Caco-2 (cell line): ENCODE results near the gene KYNU. TPM values are rescaled to one million over a fixed set of nuclear protein-coding genes. Genes with fewer than 3 reads are reported as not detected.

ENCODE experiments used
- BruUV-seq: library from RNA; stranded (reverse); fragments of 400-500 nt; replicated peaks from 2 replicates; lab custom pipeline; 2021; lab: Mats Ljungman, UMichigan
- CTCF ChIA-PET: fragments of 300-600 bp; sonication (Branson Sonifier 250); formaldehyde crosslinking; loops from one replicate; lab custom pipeline; 2022; ENCODE audit warnings: antibody characterized with exemption; lab: Charles Lee
- POLR2A ChIA-PET: fragments of 300-600 bp; sonication (Branson Sonifier 250); formaldehyde crosslinking; loops from one replicate; lab custom pipeline; 2022; ENCODE audit warnings: antibody characterized with exemption; lab: Charles Lee
- DNase-seq, 2 experiments: peaks; one replicate each; pipeline versions ENCODE4 v3.0.0 to v3.0.0-alpha.2; 2020 to 2022
- H3K27me3 ChIP-seq: replicated peaks from 2 replicates; pipeline ENCODE4 v1.6.0; 2011; ENCODE audit warnings: low read length; ENCODE audit not compliant: control insufficient read depth, insufficient read depth
- H3K36me3 ChIP-seq: 2 replicates; pipeline ENCODE4 v1.5.1; 2011; ENCODE audit warnings: low read length; ENCODE audit not compliant: control insufficient read depth, insufficient read depth
- H3K4me1 ChIP-seq: fragments of 250-450 bp; sonication (Bioruptor Pico); 2 replicates; pipeline ENCODE4 v1.5.1; 2020; ENCODE audit warnings: mild to moderate bottlenecking
- H3K4me3 ChIP-seq: 2 replicates; pipeline ENCODE4 v1.5.1; 2011; ENCODE audit warnings: low read depth, mild to moderate bottlenecking, control low read depth, low read length
- H3K9me3 ChIP-seq: fragments of 250-450 bp; sonication (Bioruptor Pico); 2 replicates; pipeline ENCODE4 v1.5.1; 2020; ENCODE audit warnings: mild to moderate bottlenecking, moderate library complexity
- H3K27ac Mint-ChIP-seq: one replicate; pipeline ENCODE4 v1.8.0; 2022; ENCODE audit warnings: mixed read lengths; ENCODE audit not compliant: unreplicated experiment
- H3K27me3 Mint-ChIP-seq: one replicate; pipeline ENCODE4 v1.8.0; 2022; ENCODE audit warnings: mixed read lengths; ENCODE audit not compliant: insufficient read depth, unreplicated experiment
- H3K36me3 Mint-ChIP-seq: one replicate; pipeline ENCODE4 v1.8.0; 2022; ENCODE audit warnings: mild to moderate bottlenecking, mixed read lengths; ENCODE audit not compliant: insufficient read depth, unreplicated experiment
- H3K4me1 Mint-ChIP-seq: one replicate; pipeline ENCODE4 v1.8.0; 2022; ENCODE audit warnings: low read depth, mixed read lengths; ENCODE audit not compliant: unreplicated experiment
- H3K4me3 Mint-ChIP-seq: one replicate; pipeline ENCODE4 v1.8.0; 2022; ENCODE audit warnings: mild to moderate bottlenecking, moderate library complexity, mixed read lengths; ENCODE audit not compliant: unreplicated experiment
- H3K9me3 Mint-ChIP-seq: one replicate; pipeline ENCODE4 v1.8.0; 2022; ENCODE audit warnings: mixed read lengths; ENCODE audit not compliant: unreplicated experiment
- CTCF ChIP-seq, 2 experiments: fragments of 200-600 bp in 1 of 2; IDR thresholded peaks; 1 replicate in 1 of 2; 2 replicates in 1 of 2; pipeline versions ENCODE4 v1.5.1 to v1.8.0; 2011 to 2022; ENCODE audit warnings: antibody characterized with exemption in 1 of 2, control low read depth in 1 of 2, inconsistent platforms in 1 of 2, low read depth in 1 of 2, low read length in 1 of 2, mild to moderate bottlenecking in 1 of 2, moderate library complexity in 1 of 2; ENCODE audit not compliant: insufficient read depth in 1 of 2, severe bottlenecking in 1 of 2, unreplicated experiment in 1 of 2
- intact Hi-C: fragments of 100-400 bp; cut with micrococcal nuclease; formaldehyde crosslinking; loops from one replicate; pipeline ENCODE4 v1.10.0; 2022; ENCODE audit not compliant: unreplicated experiment
- total RNA-seq: library from RNA; stranded (reverse); gene quantifications from 2 replicates; pipeline ENCODE4 v1.2.3, GENCODE V29; 2022

Gene KYNU
- total RNA-seq, 1 experiment from 2014 or later, result 4.3 TPM

GRCh38 chr2:142936629-142937028 lies 59.2 kb downstream of the KYNU start:
- BruUV-seq, result no TSS peak
- peaks cover 12% of the 10 kb centered on the region for H3K9me3 Mint-ChIP-seq

GRCh38 chr2:142937347-142937746 lies 59.9 kb downstream of the KYNU start:
- no peaks in the 10 kb centered on the region for H3K27me3 ChIP-seq
- intact Hi-C loops, result no loop called here
- no peak for TF ChIP-seq CTCF (IDR thresholded peaks at IDR 0.05; ENCODE audit: insufficient read depth in 1 of 2, low read depth in 1 of 2, low read length in 1 of 2, severe bottlenecking in 1 of 2, unreplicated experiment in 1 of 2)
- no peaks in the 10 kb centered on the region for H3K36me3 Mint-ChIP-seq
- no peaks in the 10 kb centered on the region for H3K4me1 ChIP-seq
- no peaks in the 10 kb centered on the region for H3K27me3 Mint-ChIP-seq
- H3K27ac Mint-ChIP-seq, result no peak overlapping the region
- no peaks in the 10 kb centered on the region for H3K36me3 ChIP-seq
- no peaks in the 10 kb centered on the region for H3K9me3 ChIP-seq
- BruUV-seq, result no TSS peak
- POLR2A ChIA-PET, result no interaction called here
- CTCF ChIA-PET, result no interaction called here
- H3K4me3 Mint-ChIP-seq, result no peak overlapping the region
- H3K4me3 ChIP-seq, result no peak overlapping the region
- DNase-seq, result no peak
- peaks cover 12% of the 10 kb centered on the region for H3K9me3 Mint-ChIP-seq
- peaks cover 2% of the 10 kb centered on the region for H3K4me1 Mint-ChIP-seq

More at GRCh38 chr2:142936629-142937028, 59.2 kb downstream of the KYNU start:
- POLR2A ChIA-PET, result no interaction called here
- H3K4me1 ChIP-seq, result no peaks in the 10 kb centered on the region
- DNase-seq, result no peak
- no peaks in the 10 kb centered on the region for H3K36me3 ChIP-seq
- CTCF ChIA-PET, result no interaction called here
- intact Hi-C loops, result no loop called here
- H3K36me3 Mint-ChIP-seq, result no peaks in the 10 kb centered on the region
- no peaks in the 10 kb centered on the region for H3K9me3 ChIP-seq
- no peaks in the 10 kb centered on the region for H3K4me1 Mint-ChIP-seq
- no peak overlapping the region for H3K4me3 Mint-ChIP-seq
- H3K27me3 Mint-ChIP-seq, result no peaks in the 10 kb centered on the region
- TF ChIP-seq CTCF (IDR thresholded peaks at IDR 0.05; ENCODE audit: insufficient read depth in 1 of 2, low read depth in 1 of 2, low read length in 1 of 2, severe bottlenecking in 1 of 2, unreplicated experiment in 1 of 2), result no peak
- H3K27ac Mint-ChIP-seq, result no peak overlapping the region
- no peaks in the 10 kb centered on the region for H3K27me3 ChIP-seq
- no peak overlapping the region for H3K4me3 ChIP-seq

GRCh38 chr2:142938240-142938639 lies 60.8 kb downstream of the KYNU start:
- no peaks in the 10 kb centered on the region for H3K36me3 Mint-ChIP-seq
- H3K27ac Mint-ChIP-seq, result no peak overlapping the region
- Histone ChIP-seq H3K36me3 (no peaks in the 10 kb centered on the region), H3K27me3 (no peaks in the 10 kb centered on the region), H3K4me3 (no peak overlapping the region), H3K9me3 (no peaks in the 10 kb centered on the region), H3K4me1 (no peaks in the 10 kb centered on the region)
- ChIA-PET CTCF (no interaction called here), POLR2A (no interaction called here)
- no peak overlapping the region for H3K4me3 Mint-ChIP-seq
- no peak for TF ChIP-seq CTCF (IDR thresholded peaks at IDR 0.05; ENCODE audit: insufficient read depth in 1 of 2, low read depth in 1 of 2, low read length in 1 of 2, severe bottlenecking in 1 of 2, unreplicated experiment in 1 of 2)
- peaks cover 12% of the 10 kb centered on the region for H3K9me3 Mint-ChIP-seq
- no TSS peak for BruUV-seq
- no peaks in the 10 kb centered on the region for H3K27me3 Mint-ChIP-seq
- peaks cover 9% of the 10 kb centered on the region for H3K4me1 Mint-ChIP-seq
- DNase-seq, result no peak
- intact Hi-C loops, result no loop called here
